CD4-positive, alpha-beta T cell (primary cell): Measurements from ENCODE around the gene MTIF3. TPM values are rescaled to one million over a fixed set of nuclear protein-coding genes. Genes with fewer than 3 reads are reported as not detected.

Source experiments
- ATAC-seq: fragments of 200-7000 bp; cut with Tn5 transposase; one replicate; pipeline ENCODE4 v1.10.0; 2022; ENCODE audit warnings: mild to moderate bottlenecking; ENCODE audit not compliant: poor library complexity
- CTCF ChIA-PET: fragments of 350-600 bp; sonication (Branson Sonifier 250); formaldehyde crosslinking; loops from one replicate; lab custom pipeline; 2021; ENCODE audit warnings: antibody characterized with exemption, inconsistent platforms; lab: Charles Lee
- POLR2A ChIA-PET: fragments of 350-600 bp; sonication (Branson Sonifier 250); formaldehyde crosslinking; loops from one replicate; lab custom pipeline; 2021; ENCODE audit warnings: antibody characterized with exemption, inconsistent platforms; lab: Charles Lee
- DNase-seq, 14 experiments: peaks; one replicate each; pipeline ENCODE4 v3.0.0-alpha.2; 2013 to 2020; ENCODE audit warnings: mixed read lengths in 2 of 14
- H3K27ac ChIP-seq, 2 donors: one replicate each; pipeline versions ENCODE4 v1.5.1 to v1.7.0; 2013; ENCODE audit warnings: low read length in 2 of 2, low read depth in 1 of 2, mild to moderate bottlenecking in 1 of 2
- H3K27me3 ChIP-seq, 2 experiments: 1 replicate in 1 of 2; 2 replicates in 1 of 2; pipeline versions ENCODE4 v1.6.1 to v1.7.0; 2013; ENCODE audit warnings: low read length in 2 of 2, control low read depth in 1 of 2, mild to moderate bottlenecking in 1 of 2, moderate library complexity in 1 of 2; ENCODE audit not compliant: insufficient read depth in 2 of 2, control insufficient read depth in 1 of 2
- H3K36me3 ChIP-seq: one replicate; pipeline ENCODE4 v1.6.1; 2013; ENCODE audit warnings: low read length, control low read depth; ENCODE audit not compliant: insufficient read depth
- H3K4me1 ChIP-seq: one replicate; pipeline ENCODE4 v1.6.1; 2013; ENCODE audit warnings: low read length, control low read depth; ENCODE audit not compliant: insufficient read depth
- H3K4me3 ChIP-seq: one replicate; pipeline ENCODE4 v1.5.1; 2013; ENCODE audit warnings: mild to moderate bottlenecking, low read length, moderate library complexity
- H3K9me3 ChIP-seq, 2 experiments: 1 replicate in 1 of 2; 2 replicates in 1 of 2; pipeline versions ENCODE4 v1.6.1 to v1.7.0; 2013; ENCODE audit warnings: low read length in 2 of 2, mild to moderate bottlenecking in 2 of 2, control low read depth in 1 of 2, moderate library complexity in 1 of 2; ENCODE audit not compliant: control insufficient read depth in 1 of 2, insufficient read depth in 1 of 2
- H3K27ac Mint-ChIP-seq: one replicate; pipeline ENCODE4 v1.8.0; 2020; ENCODE audit warnings: mixed read lengths
- H3K27me3 Mint-ChIP-seq: one replicate; pipeline ENCODE4 v1.8.0; 2021; ENCODE audit warnings: mixed read lengths
- H3K36me3 Mint-ChIP-seq: one replicate; pipeline ENCODE4 v1.8.0; 2021; ENCODE audit warnings: low read depth, mixed read lengths
- H3K4me1 Mint-ChIP-seq: one replicate; pipeline ENCODE4 v1.8.0; 2021; ENCODE audit warnings: low read depth, mixed read lengths
- H3K4me3 Mint-ChIP-seq: one replicate; pipeline ENCODE4 v1.8.0; 2020; ENCODE audit warnings: mild to moderate bottlenecking, mixed read lengths
- H3K9me3 Mint-ChIP-seq: one replicate; pipeline ENCODE4 v1.8.0; 2020; ENCODE audit warnings: mixed read lengths
- intact Hi-C, 2 experiments: fragments of 100-400 bp; cut with DNase I in 1 of 2; cut with micrococcal nuclease in 1 of 2; formaldehyde crosslinking; loops; one replicate each; pipeline versions ENCODE4 v1.15.1 to v1.9.0; 2023 to 2025; cut with DNase I, micrococcal nuclease
- total RNA-seq, 174 experiments: library from RNA in 2 of 174; stranded (reverse) in 2 of 174; gene quantifications; one replicate each; pipeline ENCODE4 v1.2.3 and lab custom pipeline; 2021 to 2026
- TF ChIP-seq, protein P1 (sequence below): fragments of 200-600 bp; IDR thresholded peaks from one replicate; pipeline ENCODE4 v1.8.0; 2022; ENCODE audit warnings: antibody characterized with exemption, mild to moderate bottlenecking

MTIF3 gene
- total RNA-seq, 2 experiments from 2014 or later, result 13.6 to 14.5 TPM

DNA sequence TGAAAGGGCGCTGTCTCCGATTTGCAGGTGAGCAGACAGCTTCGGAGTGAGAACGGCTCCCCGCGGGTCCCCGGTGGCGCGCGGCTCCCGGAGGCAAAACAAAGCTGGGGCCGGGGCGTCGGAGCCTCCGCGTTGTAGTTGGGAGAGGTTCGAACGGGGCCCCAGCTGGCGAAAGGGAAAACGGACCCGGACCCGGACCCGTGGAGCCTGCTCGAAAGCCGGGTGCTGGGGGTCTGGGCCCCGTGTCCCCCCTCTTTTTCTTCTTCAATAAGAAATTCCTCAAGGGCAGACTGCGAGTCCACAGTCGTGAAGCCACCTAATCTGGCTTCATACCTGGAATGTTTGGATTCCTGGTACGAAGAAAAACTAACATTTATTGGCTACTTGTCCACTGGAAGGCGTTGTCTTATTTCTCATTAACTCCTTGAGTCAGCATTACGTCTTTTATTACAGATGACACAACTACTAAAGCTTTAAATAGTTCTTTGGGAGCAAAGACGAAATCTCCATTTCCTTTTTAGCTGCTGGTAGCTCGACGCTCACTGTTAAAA, 632 bp upstream of the MTIF3 start:
- Histone ChIP-seq H3K4me3 (peak overlapping the region; percentile 83), H3K27me3 (no peaks in the 10 kb centered on the region), H3K4me1 (peaks cover 59% of the 10 kb centered on the region), H3K9me3 (no peaks in the 10 kb centered on the region), H3K27ac (peak overlapping the region; percentile 95 to 97), H3K36me3 (no peaks in the 10 kb centered on the region)
- DNase-seq (peak in 10 of 14 experiments; percentile 25 to 57 (median 40)), ATAC-seq (peak; percentile 5)
- TF ChIP-seq, protein P1, sequence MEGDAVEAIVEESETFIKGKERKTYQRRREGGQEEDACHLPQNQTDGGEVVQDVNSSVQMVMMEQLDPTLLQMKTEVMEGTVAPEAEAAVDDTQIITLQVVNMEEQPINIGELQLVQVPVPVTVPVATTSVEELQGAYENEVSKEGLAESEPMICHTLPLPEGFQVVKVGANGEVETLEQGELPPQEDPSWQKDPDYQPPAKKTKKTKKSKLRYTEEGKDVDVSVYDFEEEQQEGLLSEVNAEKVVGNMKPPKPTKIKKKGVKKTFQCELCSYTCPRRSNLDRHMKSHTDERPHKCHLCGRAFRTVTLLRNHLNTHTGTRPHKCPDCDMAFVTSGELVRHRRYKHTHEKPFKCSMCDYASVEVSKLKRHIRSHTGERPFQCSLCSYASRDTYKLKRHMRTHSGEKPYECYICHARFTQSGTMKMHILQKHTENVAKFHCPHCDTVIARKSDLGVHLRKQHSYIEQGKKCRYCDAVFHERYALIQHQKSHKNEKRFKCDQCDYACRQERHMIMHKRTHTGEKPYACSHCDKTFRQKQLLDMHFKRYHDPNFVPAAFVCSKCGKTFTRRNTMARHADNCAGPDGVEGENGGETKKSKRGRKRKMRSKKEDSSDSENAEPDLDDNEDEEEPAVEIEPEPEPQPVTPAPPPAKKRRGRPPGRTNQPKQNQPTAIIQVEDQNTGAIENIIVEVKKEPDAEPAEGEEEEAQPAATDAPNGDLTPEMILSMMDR, result no peak
- CTCF ChIA-PET, result interaction anchor here (1.2 to 5.0 kb wide), 4 partner anchors 25 to 375 kb away, joined by 3 to 19 read pairs (median 11); partner anchors contain the start of genes GTF3A and LNX2
- Mint-ChIP-seq H3K27me3 (no peaks in the 10 kb centered on the region), H3K27ac (peak overlapping the region; percentile 97), H3K9me3 (no peaks in the 10 kb centered on the region), H3K36me3 (peaks cover 24% of the 10 kb centered on the region), H3K4me1 (peaks cover 75% of the 10 kb centered on the region), H3K4me3 (peak overlapping the region; percentile 98)
- POLR2A ChIA-PET, result interaction anchor here (0.7 to 11.8 kb wide), 12 partner anchors 9 to 688 kb away, joined by 3 to 389 read pairs (median 4); partner anchors contain the start of genes GTF3A, LNX2, POLR1D and USP12
- intact Hi-C loops, result loop anchor here (1.0 to 5.0 kb wide), 10 partner anchors 9 to 691 kb away; partner anchors contain the start of genes LNX2 (in 1 of the 2), POLR1D (in 1 of the 2), RPL21 (in 1 of the 2) and USP12 (in 1 of the 2)

DNA sequence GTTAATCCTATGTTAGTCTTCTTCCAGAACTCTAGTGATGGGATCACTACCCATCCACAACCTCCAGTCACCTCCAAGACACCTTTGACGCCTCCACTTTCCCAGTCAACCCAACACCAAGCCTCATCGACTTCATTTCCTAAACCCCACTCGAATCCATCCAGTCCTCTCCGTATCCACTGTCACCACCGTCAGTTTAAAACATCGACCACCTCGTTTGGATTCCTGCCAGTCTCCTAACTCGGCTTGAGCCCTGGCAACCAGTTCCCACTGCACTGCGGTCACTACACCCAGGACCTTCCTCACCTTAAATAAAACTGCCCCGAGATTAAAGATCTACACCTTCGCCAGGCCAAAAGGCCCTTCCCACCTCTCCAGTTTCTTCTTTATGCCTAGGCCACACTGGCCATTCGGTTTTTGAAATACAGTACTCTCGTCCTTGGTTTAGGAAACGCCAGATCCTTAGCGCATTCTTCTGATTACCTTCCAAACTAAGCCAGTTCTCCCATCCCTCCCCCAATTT, 1.2 kb downstream of the MTIF3 start:
- CTCF ChIA-PET, result interaction anchor here (1.6 to 5.0 kb wide), 3 partner anchors 13 to 171 kb away, joined by 5 to 19 read pairs (median 18); partner anchors contain the start of genes GTF3A and LNX2
- H3K4me1 ChIP-seq, result peaks cover 54% of the 10 kb centered on the region

DNA sequence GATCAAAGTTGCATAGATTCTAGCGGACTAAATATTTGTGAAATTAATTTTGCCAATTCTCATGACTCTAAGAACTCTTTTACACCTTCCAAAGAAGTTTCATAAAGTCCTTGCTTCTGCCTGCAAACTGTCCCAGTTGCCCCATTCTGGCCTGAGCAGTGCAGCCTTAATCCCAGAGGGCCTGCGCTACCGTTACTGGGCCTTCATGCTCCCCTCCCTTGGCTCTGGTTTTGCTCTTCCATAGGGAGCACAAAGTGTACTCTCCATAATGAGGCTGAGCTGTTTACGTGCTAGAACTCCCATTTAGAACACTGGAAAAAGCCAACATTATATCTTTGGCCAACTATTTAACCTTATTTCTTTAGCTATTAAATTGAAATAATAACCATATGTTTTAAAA, 2.1 kb downstream of the MTIF3 start:
- Histone ChIP-seq H3K27ac (peak overlapping the region in 1 of 2 donors; percentile 50), H3K4me3 (no peak overlapping the region), H3K4me1 (peaks cover 54% of the 10 kb centered on the region), H3K36me3 (peaks cover 12% of the 10 kb centered on the region), H3K9me3 (no peaks in the 10 kb centered on the region), H3K27me3 (no peaks in the 10 kb centered on the region)
- intact Hi-C loops, result loop anchor here in 1 of 2 experiments (5.0 kb wide), 1 partner anchor 276 kb away; the partner anchor contains the start of gene USP12
- Mint-ChIP-seq H3K4me1 (peaks cover 59% of the 10 kb centered on the region), H3K4me3 (peak overlapping the region; percentile 5), H3K9me3 (no peaks in the 10 kb centered on the region), H3K27ac (peak overlapping the region; percentile 97), H3K36me3 (peaks cover 29% of the 10 kb centered on the region), H3K27me3 (no peaks in the 10 kb centered on the region)
- DNase-seq, result no peak
- no peak for ATAC-seq
- POLR2A ChIA-PET, result interaction anchor here (1.6 to 11.8 kb wide), 5 partner anchors 12 to 172 kb away, joined by 4 to 389 read pairs (median 12); partner anchors contain the start of genes GTF3A and LNX2
- CTCF ChIA-PET, result interaction anchor here (1.6 to 5.0 kb wide), 2 partner anchors 12 to 172 kb away, joined by 5 to 19 read pairs; partner anchors contain the start of gene LNX2
- TF ChIP-seq, protein P1, result no peak

More for the DNA sequence above, 1.2 kb downstream of the MTIF3 start:
- TF ChIP-seq, protein P1, result no peak
- DNase-seq (peak in 1 of 14 experiments; percentile 26), ATAC-seq (no peak)
- H3K27ac ChIP-seq, result peak overlapping the region; percentile 95 to 97
- POLR2A ChIA-PET, result interaction anchor here (1.9 to 11.8 kb wide), 3 partner anchors 17 to 171 kb away, joined by 12 to 389 read pairs (median 15); partner anchors contain the start of genes GTF3A and LNX2
- no peaks in the 10 kb centered on the region for H3K9me3 Mint-ChIP-seq
- H3K36me3 Mint-ChIP-seq, result peaks cover 29% of the 10 kb centered on the region
- H3K4me3 ChIP-seq, result peak overlapping the region; percentile 83
- H3K4me1 Mint-ChIP-seq, result peaks cover 65% of the 10 kb centered on the region
- intact Hi-C loops, result loop anchor here in 1 of 2 experiments (5.0 kb wide), 1 partner anchor 277 kb away; the partner anchor contains the start of gene USP12
- H3K36me3 ChIP-seq, result peaks cover 12% of the 10 kb centered on the region
- peak overlapping the region; percentile 97 for H3K27ac Mint-ChIP-seq
- peak overlapping the region; percentile 98 for H3K4me3 Mint-ChIP-seq
- no peaks in the 10 kb centered on the region for H3K9me3 ChIP-seq
- H3K27me3 Mint-ChIP-seq, result no peaks in the 10 kb centered on the region
- H3K27me3 ChIP-seq, result no peaks in the 10 kb centered on the region
